Measurements from ENCODE around the gene EPHB3.
"Not testable (repeated sequence)": the region's sequence is repeated elsewhere in the genome, so short reads cannot be mapped to it uniquely, and the experiment has no call there.

Gene EPHB3

GRCh38 chr3:184609476-184610244 is 48.1 kb downstream of the EPHB3 start:
- in situ Hi-C loops (cut with MboI; ENCODE audit: low pct_unique_long_range_greater_than_20kb, low sequenced_read_pairs, unreplicated experiment): no loop called here
- TF ChIP-seq CTCF (IDR thresholded peaks at IDR 0.05; ENCODE audit: extremely low read depth, insufficient read depth, missing control alignments): no peak
- DNase-seq (ENCODE audit: low spot score): no peak

GRCh38 chr3:184610245-184610871 is 48.8 kb downstream of the EPHB3 start:
- in situ Hi-C loops (cut with MboI; ENCODE audit: low pct_unique_long_range_greater_than_20kb, low sequenced_read_pairs, unreplicated experiment): no loop called here
- DNase-seq (ENCODE audit: low spot score): no peak
- TF ChIP-seq CTCF (IDR thresholded peaks at IDR 0.05; ENCODE audit: extremely low read depth, insufficient read depth, missing control alignments): no peak

- no peak for TF ChIP-seq CTCF (IDR thresholded peaks at IDR 0.05; ENCODE audit: extremely low read depth, insufficient read depth, missing control alignments)
- DNase-seq (ENCODE audit: low spot score): no peak
- in situ Hi-C loops (cut with MboI; ENCODE audit: low pct_unique_long_range_greater_than_20kb, low sequenced_read_pairs, unreplicated experiment): no loop called here
Observed at GRCh38 chr3:184611607-184612281, 50.2 kb downstream of the EPHB3 start.

- in situ Hi-C loops (cut with MboI; ENCODE audit: low pct_unique_long_range_greater_than_20kb, low sequenced_read_pairs, unreplicated experiment): no loop called here
- no peak for TF ChIP-seq CTCF (IDR thresholded peaks at IDR 0.05; ENCODE audit: extremely low read depth, insufficient read depth, missing control alignments)
- no peak for DNase-seq (ENCODE audit: low spot score)
Observed at GRCh38 chr3:184615396-184615795, 53.8 kb downstream of the EPHB3 start.

- DNase-seq (ENCODE audit: low spot score): no peak
- TF ChIP-seq CTCF (IDR thresholded peaks at IDR 0.05; ENCODE audit: extremely low read depth, insufficient read depth, missing control alignments): no peak
- in situ Hi-C loops (cut with MboI; ENCODE audit: low pct_unique_long_range_greater_than_20kb, low sequenced_read_pairs, unreplicated experiment): no loop called here
Observed at GRCh38 chr3:184616436-184616835, 54.9 kb downstream of the EPHB3 start.

- in situ Hi-C loops (cut with MboI; ENCODE audit: low pct_unique_long_range_greater_than_20kb, low sequenced_read_pairs, unreplicated experiment); DNase-seq (ENCODE audit: low spot score): not testable (repeated sequence)
Observed at GRCh38 chr3:184617306-184617705, 55.7 kb downstream of the EPHB3 start.

- in situ Hi-C loops (cut with MboI; ENCODE audit: low pct_unique_long_range_greater_than_20kb, low sequenced_read_pairs, unreplicated experiment): no loop called here
- DNase-seq (ENCODE audit: low spot score): no peak
- no peak for TF ChIP-seq CTCF (IDR thresholded peaks at IDR 0.05; ENCODE audit: extremely low read depth, insufficient read depth, missing control alignments)
Observed at GRCh38 chr3:184618811-184619210, 57.2 kb downstream of the EPHB3 start.
